Measurements from ENCODE around the gene ACAA2. TPM values are rescaled to one million over a fixed set of nuclear protein-coding genes. Genes with fewer than 3 reads are reported as not detected.

ACAA2 gene
- total and polyA plus RNA-seq, 3 experiments from 2014 or later: 72.2 to 100 (median 72.4) TPM

DNA sequence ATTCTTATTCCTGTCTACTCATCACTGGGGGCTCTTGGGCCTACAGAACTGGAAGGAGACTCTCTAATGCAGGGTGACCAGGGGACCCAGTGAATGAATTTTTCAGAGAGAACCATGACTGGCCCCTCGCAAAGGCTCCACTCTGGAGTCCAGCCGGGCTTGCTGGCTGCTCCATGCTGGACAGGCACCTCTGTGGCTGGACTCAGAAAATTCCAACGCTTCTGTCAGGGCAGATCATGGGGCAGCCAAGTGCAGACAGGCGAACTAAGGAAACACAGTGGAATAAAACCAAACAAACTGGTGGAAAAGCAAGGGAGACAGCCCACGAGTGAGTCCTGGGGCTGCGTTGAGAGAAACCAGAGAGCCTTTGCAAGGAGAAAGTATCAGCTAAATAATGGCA, 57.2 kb downstream of the ACAA2 start:
- Histone ChIP-seq H3K4me3 (ENCODE audit: low read length) (no peak overlapping the region), H3K9me3 (ENCODE audit: low read length) (no peaks in the 10 kb centered on the region), H3K36me3 (ENCODE audit: insufficient read depth, low read length) (no peaks in the 10 kb centered on the region), H3K27ac (ENCODE audit: low read depth, low read length) (no peak overlapping the region), H3K4me1 (ENCODE audit: insufficient read depth, low read length) (peaks cover 15% of the 10 kb centered on the region), H3K27me3 (ENCODE audit: insufficient read depth, low read length, poor library complexity, severe bottlenecking) (no peaks in the 10 kb centered on the region)
- Mint-ChIP-seq H3K4me1 (peaks cover 13 to 21% (median 13%) of the 10 kb centered on the region in 3 donors), H3K4me3 (no peak overlapping the region), H3K36me3 (no peaks in the 10 kb centered on the region), H3K27ac (no peak overlapping the region), H3K27me3 (peaks cover 0 to 8% of the 10 kb centered on the region in 2 donors), H3K9me3 (peaks cover 0 to 2% (median 0%) of the 10 kb centered on the region in 5 donors)
- DNase-seq: no peak
- CTCF ChIA-PET: no interaction called here
- POLR2A ChIA-PET: no interaction called here

- Mint-ChIP-seq H3K27ac (no peak overlapping the region), H3K4me3 (no peak overlapping the region), H3K4me1 (peaks cover 14 to 24% (median 15%) of the 10 kb centered on the region in 3 donors), H3K27me3 (peaks cover 0 to 8% of the 10 kb centered on the region in 2 donors), H3K36me3 (no peaks in the 10 kb centered on the region), H3K9me3 (peaks cover 0 to 2% (median 0%) of the 10 kb centered on the region in 5 donors)
- no peaks in the 10 kb centered on the region for H3K27me3 ChIP-seq (ENCODE audit: insufficient read depth, low read length, poor library complexity, severe bottlenecking)
- H3K4me1 ChIP-seq (ENCODE audit: insufficient read depth, low read length): peaks cover 19% of the 10 kb centered on the region
- no peaks in the 10 kb centered on the region for H3K9me3 ChIP-seq (ENCODE audit: low read length)
- ChIA-PET CTCF (no interaction called here), POLR2A (no interaction called here)
- H3K27ac ChIP-seq (ENCODE audit: low read depth, low read length): no peak overlapping the region
- no peak overlapping the region for H3K4me3 ChIP-seq (ENCODE audit: low read length)
- no peaks in the 10 kb centered on the region for H3K36me3 ChIP-seq (ENCODE audit: insufficient read depth, low read length)
- DNase-seq: no peak
Measured at GRCh38 chr18:49755489-49755888, 57.8 kb downstream of the ACAA2 start.

DNA sequence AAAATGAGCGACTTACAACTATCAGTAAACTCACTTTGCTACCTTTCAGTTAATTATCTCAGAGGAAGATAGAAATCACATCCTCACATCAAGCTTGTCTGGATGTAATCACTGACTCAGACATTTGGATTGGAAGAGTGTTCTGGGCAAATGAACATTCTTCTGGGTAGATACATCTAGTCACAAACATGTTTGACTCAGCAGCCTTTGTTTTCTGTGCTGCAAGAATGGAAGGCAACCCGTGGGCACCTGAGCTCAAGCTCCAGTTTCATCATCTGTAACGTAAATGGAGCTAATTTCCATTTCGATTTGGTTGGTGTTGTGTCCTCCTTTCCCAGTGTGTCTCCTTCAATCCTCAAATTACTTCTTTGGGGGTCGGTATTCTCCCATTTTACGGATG, 58.5 kb downstream of the ACAA2 start:
- Histone ChIP-seq H3K4me1 (ENCODE audit: insufficient read depth, low read length) (peaks cover 19% of the 10 kb centered on the region), H3K27ac (ENCODE audit: low read depth, low read length) (no peak overlapping the region), H3K9me3 (ENCODE audit: low read length) (no peaks in the 10 kb centered on the region), H3K36me3 (ENCODE audit: insufficient read depth, low read length) (no peaks in the 10 kb centered on the region), H3K27me3 (ENCODE audit: insufficient read depth, low read length, poor library complexity, severe bottlenecking) (no peaks in the 10 kb centered on the region), H3K4me3 (ENCODE audit: low read length) (no peak overlapping the region)
- H3K27ac Mint-ChIP-seq: no peak overlapping the region
- H3K4me3 Mint-ChIP-seq: no peak overlapping the region
- H3K4me1 Mint-ChIP-seq: peaks cover 14 to 27% (median 17%) of the 10 kb centered on the region in 3 donors
- peaks cover 0 to 8% of the 10 kb centered on the region in 2 donors for H3K27me3 Mint-ChIP-seq
- H3K36me3 Mint-ChIP-seq: no peaks in the 10 kb centered on the region
- ChIA-PET POLR2A (no interaction called here), CTCF (no interaction called here)
- peaks cover 0 to 2% (median 0%) of the 10 kb centered on the region in 5 donors for H3K9me3 Mint-ChIP-seq
- no peak for DNase-seq

DNA sequence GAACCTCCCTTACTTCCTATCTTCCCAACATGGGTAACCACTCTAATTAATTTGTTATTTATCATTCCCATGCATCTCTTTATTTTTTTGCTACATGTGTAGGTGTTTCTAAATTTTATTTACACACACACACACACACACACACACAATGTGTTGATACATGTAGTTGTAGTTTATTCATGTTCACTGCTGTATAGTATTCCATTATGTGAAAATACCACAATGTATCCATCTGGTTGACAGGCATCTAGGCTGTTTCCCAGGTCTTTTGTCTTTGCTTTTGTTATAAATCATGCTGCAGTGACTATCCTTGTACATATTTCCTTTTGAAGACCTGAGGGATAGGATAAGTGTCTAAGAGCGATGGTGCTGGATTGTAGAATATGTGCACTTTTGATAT, 59.7 kb downstream of the ACAA2 start:
- Mint-ChIP-seq H3K4me1 (peaks cover 14 to 30% (median 20%) of the 10 kb centered on the region in 3 donors), H3K27me3 (peaks cover 0 to 8% of the 10 kb centered on the region in 2 donors), H3K27ac (no peak overlapping the region), H3K4me3 (no peak overlapping the region), H3K9me3 (peaks cover 0 to 2% (median 0%) of the 10 kb centered on the region in 5 donors), H3K36me3 (no peaks in the 10 kb centered on the region)
- CTCF ChIA-PET: no interaction called here
- H3K36me3 ChIP-seq (ENCODE audit: insufficient read depth, low read length): no peaks in the 10 kb centered on the region
- POLR2A ChIA-PET: no interaction called here
- H3K4me3 ChIP-seq (ENCODE audit: low read length): no peak overlapping the region
- H3K4me1 ChIP-seq (ENCODE audit: insufficient read depth, low read length): peaks cover 19% of the 10 kb centered on the region
- H3K27ac ChIP-seq (ENCODE audit: low read depth, low read length): no peak overlapping the region
- no peaks in the 10 kb centered on the region for H3K9me3 ChIP-seq (ENCODE audit: low read length)
- no peak for DNase-seq
- no peaks in the 10 kb centered on the region for H3K27me3 ChIP-seq (ENCODE audit: insufficient read depth, low read length, poor library complexity, severe bottlenecking)

- H3K4me3 Mint-ChIP-seq: peak overlapping the region in 6 of 7 donors; percentile 1 to 80 (median 59)
- H3K4me3 ChIP-seq (ENCODE audit: low read length): no peak overlapping the region
- CTCF ChIA-PET: interaction anchor here (1.8 kb wide), 1 partner anchor 241 kb away, joined by 3 read pairs; no protein-coding TSS in a partner anchor
Measured at GRCh38 chr18:49752095-49752457, 61.3 kb downstream of the ACAA2 start.

DNA sequence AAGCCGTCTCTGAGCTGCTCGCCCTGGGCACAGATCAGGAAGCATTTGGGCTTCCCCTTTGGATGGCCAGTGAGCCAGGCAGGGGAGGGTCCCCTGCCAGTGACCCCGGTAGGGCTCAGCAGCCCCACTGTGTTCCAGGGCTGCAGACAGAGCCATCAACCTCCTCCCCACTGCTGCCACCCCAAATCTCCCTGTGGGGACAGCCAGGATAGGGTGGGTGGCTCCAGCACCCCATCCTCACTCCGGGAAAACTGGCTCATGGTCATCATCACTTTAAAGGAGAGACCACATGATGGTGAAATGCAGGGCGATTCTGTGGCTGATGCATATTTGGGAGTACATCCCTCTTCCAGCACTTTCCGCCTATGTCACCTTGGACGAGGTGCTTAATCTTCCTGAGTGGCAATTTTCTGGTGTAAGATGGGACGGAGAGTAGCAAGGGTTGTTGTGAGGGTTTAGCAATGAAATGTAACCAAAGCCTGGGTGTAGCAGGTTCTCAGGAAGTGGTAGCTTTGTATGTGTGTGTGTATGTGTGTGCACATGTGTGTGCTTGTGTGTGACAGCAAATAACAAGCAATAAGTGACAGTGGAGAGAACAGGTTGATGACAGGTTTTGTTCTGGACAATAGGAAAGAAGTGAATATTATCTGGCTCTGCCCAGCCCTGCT, 61.8 kb downstream of the ACAA2 start:
- Mint-ChIP-seq H3K4me3 (peak overlapping the region; percentile 1 to 80 (median 52)), H3K4me1 (peaks cover 16 to 30% (median 20%) of the 10 kb centered on the region in 3 donors), H3K9me3 (peaks cover 0 to 2% (median 0%) of the 10 kb centered on the region in 5 donors), H3K36me3 (peaks cover 0 to 3% (median 0%) of the 10 kb centered on the region in 3 donors), H3K27ac (peak overlapping the region in 6 of 8 donors; percentile 0 to 77 (median 14)), H3K27me3 (peaks cover 0 to 11% of the 10 kb centered on the region in 2 donors)
- H3K4me3 ChIP-seq (ENCODE audit: low read length): no peak overlapping the region
- no peaks in the 10 kb centered on the region for H3K27me3 ChIP-seq (ENCODE audit: insufficient read depth, low read length, poor library complexity, severe bottlenecking)
- no peaks in the 10 kb centered on the region for H3K9me3 ChIP-seq (ENCODE audit: low read length)
- H3K36me3 ChIP-seq (ENCODE audit: insufficient read depth, low read length): no peaks in the 10 kb centered on the region
- DNase-seq: peak in 3 of 5 donors; percentile 42 to 66 (median 65)
- POLR2A ChIA-PET: no interaction called here
- H3K4me1 ChIP-seq (ENCODE audit: insufficient read depth, low read length): peaks cover 19% of the 10 kb centered on the region
- CTCF ChIA-PET: interaction anchor here (1.8 kb wide), 1 partner anchor 241 kb away, joined by 3 read pairs; no protein-coding TSS in a partner anchor
- no peak overlapping the region for H3K27ac ChIP-seq (ENCODE audit: low read depth, low read length)

More at GRCh38 chr18:49752095-49752457, 61.3 kb downstream of the ACAA2 start:
- Histone ChIP-seq H3K36me3 (ENCODE audit: insufficient read depth, low read length) (no peaks in the 10 kb centered on the region), H3K9me3 (ENCODE audit: low read length) (no peaks in the 10 kb centered on the region), H3K27me3 (ENCODE audit: insufficient read depth, low read length, poor library complexity, severe bottlenecking) (no peaks in the 10 kb centered on the region), H3K4me1 (ENCODE audit: insufficient read depth, low read length) (peaks cover 19% of the 10 kb centered on the region), H3K27ac (ENCODE audit: low read depth, low read length) (no peak overlapping the region)
- POLR2A ChIA-PET: no interaction called here
- Mint-ChIP-seq H3K36me3 (no peaks in the 10 kb centered on the region), H3K27me3 (peaks cover 0 to 8% of the 10 kb centered on the region in 2 donors), H3K9me3 (peaks cover 0 to 2% (median 0%) of the 10 kb centered on the region in 5 donors), H3K4me1 (peaks cover 14 to 30% (median 20%) of the 10 kb centered on the region in 3 donors), H3K27ac (peak overlapping the region in 4 of 8 donors; percentile 10 to 77 (median 48))
- DNase-seq: no peak

DNA sequence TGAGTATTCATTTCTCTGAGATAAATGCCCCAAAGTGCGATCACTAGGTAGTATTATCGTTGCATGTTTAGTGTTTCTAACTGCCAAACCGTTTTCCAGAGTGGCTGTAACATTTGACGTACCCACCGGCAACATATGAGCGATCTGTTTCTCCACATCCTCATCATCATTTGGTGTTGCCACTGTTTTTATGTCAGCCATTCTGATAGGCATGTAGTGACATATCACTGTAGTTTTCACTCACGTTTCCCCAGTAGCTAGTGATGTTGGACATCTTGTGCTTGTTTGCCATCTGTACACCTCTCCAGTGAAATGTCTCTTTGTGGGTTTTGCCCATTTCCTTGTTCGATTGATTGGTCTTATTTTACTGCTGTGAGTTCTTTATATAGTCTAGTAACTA, 63.8 kb downstream of the ACAA2 start:
- Mint-ChIP-seq H3K9me3 (peaks cover 0 to 2% (median 0%) of the 10 kb centered on the region in 5 donors), H3K36me3 (peaks cover 0 to 4% (median 0%) of the 10 kb centered on the region in 3 donors), H3K27ac (no peak overlapping the region), H3K4me3 (no peak overlapping the region), H3K4me1 (peaks cover 16 to 30% (median 20%) of the 10 kb centered on the region in 3 donors), H3K27me3 (peaks cover 6 to 16% of the 10 kb centered on the region in 2 donors)
- Histone ChIP-seq H3K4me1 (ENCODE audit: insufficient read depth, low read length) (peaks cover 19% of the 10 kb centered on the region), H3K9me3 (ENCODE audit: low read length) (no peaks in the 10 kb centered on the region), H3K27me3 (ENCODE audit: insufficient read depth, low read length, poor library complexity, severe bottlenecking) (no peaks in the 10 kb centered on the region), H3K27ac (ENCODE audit: low read depth, low read length) (no peak overlapping the region), H3K4me3 (ENCODE audit: low read length) (no peak overlapping the region), H3K36me3 (ENCODE audit: insufficient read depth, low read length) (no peaks in the 10 kb centered on the region)
- ChIA-PET CTCF (no interaction called here), POLR2A (no interaction called here)
- no peak for DNase-seq

GRCh38 chr18:49747876-49748275, 65.5 kb downstream of the ACAA2 start:
- Mint-ChIP-seq H3K36me3 (peaks cover 0 to 4% (median 0%) of the 10 kb centered on the region in 3 donors), H3K4me1 (peaks cover 16 to 27% (median 20%) of the 10 kb centered on the region in 3 donors), H3K9me3 (no peaks in the 10 kb centered on the region), H3K27ac (no peak overlapping the region), H3K4me3 (no peak overlapping the region), H3K27me3 (peaks cover 16 to 18% of the 10 kb centered on the region in 2 donors)
- Histone ChIP-seq H3K4me3 (ENCODE audit: low read length) (no peak overlapping the region), H3K36me3 (ENCODE audit: insufficient read depth, low read length) (no peaks in the 10 kb centered on the region), H3K9me3 (ENCODE audit: low read length) (no peaks in the 10 kb centered on the region), H3K27me3 (ENCODE audit: insufficient read depth, low read length, poor library complexity, severe bottlenecking) (no peaks in the 10 kb centered on the region), H3K4me1 (ENCODE audit: insufficient read depth, low read length) (peaks cover 19% of the 10 kb centered on the region), H3K27ac (ENCODE audit: low read depth, low read length) (no peak overlapping the region)
- DNase-seq: no peak
- POLR2A ChIA-PET: no interaction called here
- CTCF ChIA-PET: no interaction called here
